ENCODE measurements around the gene HBA1.

- TF ChIP-seq POLR2A (IDR thresholded peaks at IDR 0.05; ENCODE audit: low read depth, low read length): no peak
- TF ChIP-seq CTCF (IDR thresholded peaks at IDR 0.05; ENCODE audit: extremely low read depth in 1 of 2, insufficient read depth in 1 of 2, low read depth in 1 of 2, low read length in 2 of 2): no peak
- TF ChIP-seq JUN (IDR thresholded peaks at IDR 0.05; ENCODE audit: borderline replicate concordance, insufficient read depth, insufficient read length, low read depth): no peak
- no peak for TF ChIP-seq POLR2AphosphoS5 (IDR thresholded peaks at IDR 0.05; ENCODE audit: insufficient read depth, low read depth, low read length)
- no peak for TF ChIP-seq FOS (IDR thresholded peaks at IDR 0.05; ENCODE audit: borderline replicate concordance, insufficient read depth, low read length)
- TF ChIP-seq EZH2 (IDR thresholded peaks at IDR 0.05; ENCODE audit: borderline replicate concordance, low read depth, low read length, severe bottlenecking): no peak
Measured at GRCh38 chr16:164827-165538, 11.5 kb upstream of the HBA1 start.

Measured in endothelial cell of umbilical vein (primary cell).